Fibroblast of villous mesenchyme (primary cell): ENCODE results near the gene TMEM164. TPM values are rescaled to one million over a fixed set of nuclear protein-coding genes. Genes with fewer than 3 reads are reported as not detected.

Experiments
- DNase-seq: peaks from one replicate; pipeline ENCODE4 v3.0.0-alpha.2; 2010; ENCODE audit warnings: low read depth
- H3K4me3 ChIP-seq: 2 replicates; pipeline ENCODE4 v1.5.1; 2011; ENCODE audit warnings: low read depth, mild to moderate bottlenecking, low read length
- CTCF ChIP-seq: IDR thresholded peaks from 2 replicates; pipeline ENCODE4 v1.5.1; 2012; ENCODE audit warnings: low read depth, mild to moderate bottlenecking, low read length; ENCODE audit not compliant: insufficient read depth
- total RNA-seq: library from RNA; depleted of rRNA; stranded (reverse); fragments of >200 nt; gene quantifications from 2 replicates; pipeline ENCODE4 v1.2.3, GENCODE V29; 2012

Gene TMEM164
- total RNA-seq, 1 donor: 11.7 TPM

DNA sequence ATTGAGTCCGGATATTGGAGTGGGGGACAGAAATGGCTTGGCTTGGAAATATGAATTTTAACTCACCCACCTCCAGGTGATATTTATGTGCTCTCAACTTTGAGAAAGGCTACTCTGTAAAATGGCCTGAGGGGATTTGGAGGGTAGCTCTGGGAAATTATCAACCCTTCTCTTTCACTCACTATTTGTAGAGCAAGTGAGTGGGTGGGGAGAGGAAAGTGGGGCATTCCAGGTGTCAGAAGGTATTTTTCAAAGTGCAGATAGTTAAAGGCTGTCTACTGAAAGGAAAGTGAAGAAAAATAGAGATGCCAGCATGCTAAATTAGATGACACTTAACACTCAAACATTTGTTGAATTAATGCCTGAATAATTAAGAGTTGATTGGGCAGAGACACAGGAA lies 44.1 kb downstream of the TMEM164 start:
- no peak overlapping the region for H3K4me3 ChIP-seq
- no peak for TF ChIP-seq CTCF
- no peak for DNase-seq

DNA sequence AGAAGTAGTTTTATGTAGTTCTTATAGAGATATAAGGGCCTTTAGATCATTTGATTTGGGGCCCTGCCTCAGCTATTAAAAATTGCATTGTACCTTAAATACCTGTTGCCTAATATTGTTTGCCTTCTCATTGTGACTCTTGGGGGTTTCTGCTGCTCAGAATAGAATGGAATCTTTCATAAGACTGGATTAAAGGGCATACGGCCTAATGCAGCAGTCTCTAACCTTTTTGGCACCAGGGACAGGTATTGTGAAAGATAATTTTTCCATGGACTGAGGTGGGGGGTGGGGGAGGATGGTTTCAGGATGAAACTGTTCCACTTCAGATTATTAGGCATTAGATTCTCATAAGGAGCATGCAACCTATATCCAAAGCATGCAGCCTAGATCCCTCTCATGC lies 46.2 kb downstream of the TMEM164 start:
- no peak for DNase-seq

GRCh38 chrX:110050386-110050785 lies 47.5 kb downstream of the TMEM164 start:
- no peak for TF ChIP-seq CTCF
- no peak for DNase-seq
- no peak overlapping the region for H3K4me3 ChIP-seq

More for the DNA sequence above, 46.2 kb downstream of the TMEM164 start:
- no peak overlapping the region for H3K4me3 ChIP-seq
- TF ChIP-seq CTCF: no peak

GRCh38 chrX:110050901-110051300 lies 48.0 kb downstream of the TMEM164 start:
- no peak for TF ChIP-seq CTCF
- no peak overlapping the region for H3K4me3 ChIP-seq
- no peak for DNase-seq

- no peak for TF ChIP-seq CTCF
- H3K4me3 ChIP-seq: no peak overlapping the region
- DNase-seq: no peak
Measured at GRCh38 chrX:110051559-110051958, 48.6 kb downstream of the TMEM164 start.

DNA sequence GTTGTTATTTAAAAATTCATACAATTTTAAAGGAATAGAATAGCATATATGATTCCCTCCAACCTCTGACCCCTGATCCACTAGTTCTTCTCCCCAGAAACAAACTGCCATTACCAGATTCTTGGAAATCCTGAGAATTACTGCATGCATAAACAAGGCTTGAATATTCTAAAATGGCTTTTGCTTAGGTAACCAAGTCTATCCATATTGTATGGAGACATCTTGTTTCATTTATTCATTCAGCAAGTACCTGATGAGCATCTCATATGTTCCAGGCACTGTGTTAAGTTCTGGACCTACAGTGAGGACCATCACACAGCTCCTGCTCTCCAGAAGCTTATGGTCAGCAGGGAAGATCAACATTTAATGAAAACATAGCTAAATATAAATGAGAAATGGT lies 49.4 kb downstream of the TMEM164 start:
- DNase-seq: no peak
- no peak for TF ChIP-seq CTCF

GRCh38 chrX:110053453-110053852 lies 50.5 kb downstream of the TMEM164 start:
- TF ChIP-seq CTCF: no peak
- no peak for DNase-seq

More for the DNA sequence above, 49.4 kb downstream of the TMEM164 start:
- H3K4me3 ChIP-seq: no peak overlapping the region

More at GRCh38 chrX:110053453-110053852, 50.5 kb downstream of the TMEM164 start:
- no peak overlapping the region for H3K4me3 ChIP-seq
